ENCODE measurements around the gene MTF1. TPM values are rescaled to one million over a fixed set of nuclear protein-coding genes. Genes with fewer than 3 reads are reported as not detected.

Gene MTF1
- total RNA-seq, 6 experiments from 2014 or later = 20.2 to 24.4 (median 22.2) TPM

- TF ChIP-seq, protein P1, sequence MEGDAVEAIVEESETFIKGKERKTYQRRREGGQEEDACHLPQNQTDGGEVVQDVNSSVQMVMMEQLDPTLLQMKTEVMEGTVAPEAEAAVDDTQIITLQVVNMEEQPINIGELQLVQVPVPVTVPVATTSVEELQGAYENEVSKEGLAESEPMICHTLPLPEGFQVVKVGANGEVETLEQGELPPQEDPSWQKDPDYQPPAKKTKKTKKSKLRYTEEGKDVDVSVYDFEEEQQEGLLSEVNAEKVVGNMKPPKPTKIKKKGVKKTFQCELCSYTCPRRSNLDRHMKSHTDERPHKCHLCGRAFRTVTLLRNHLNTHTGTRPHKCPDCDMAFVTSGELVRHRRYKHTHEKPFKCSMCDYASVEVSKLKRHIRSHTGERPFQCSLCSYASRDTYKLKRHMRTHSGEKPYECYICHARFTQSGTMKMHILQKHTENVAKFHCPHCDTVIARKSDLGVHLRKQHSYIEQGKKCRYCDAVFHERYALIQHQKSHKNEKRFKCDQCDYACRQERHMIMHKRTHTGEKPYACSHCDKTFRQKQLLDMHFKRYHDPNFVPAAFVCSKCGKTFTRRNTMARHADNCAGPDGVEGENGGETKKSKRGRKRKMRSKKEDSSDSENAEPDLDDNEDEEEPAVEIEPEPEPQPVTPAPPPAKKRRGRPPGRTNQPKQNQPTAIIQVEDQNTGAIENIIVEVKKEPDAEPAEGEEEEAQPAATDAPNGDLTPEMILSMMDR (IDR thresholded peaks at IDR 0.05) = no peak
- Mint-ChIP-seq H3K27ac (no peak within 1 kb of the TSS), H3K4me1 (ENCODE audit: low read depth) (0 out of 2 replicates have a peak, but pooled peaks cover 5% of the 10 kb centered on the region), H3K27me3 (ENCODE audit: insufficient read depth) (peaks cover 32% of the 10 kb centered on the region), H3K4me3 (no peak within 1 kb of the TSS), H3K36me3 (ENCODE audit: low read depth) (no peaks in the 10 kb centered on the region), H3K9me3 (no peaks in the 10 kb centered on the region)
- DNase-seq = no peak
These were observed 94.4 kb downstream of the MTF1 start, which contains the start of gene EPHA10 for GRCh38 chr1:37764888-37765441. TSS of gene EPHA10 (minus strand) at chr1:37765120. CDS start at chr1:37765066, 54 bp downstream.

GRCh38 chr1:37764414-37764825 lies 95.0 kb downstream of the MTF1 start:
- DNase-seq = no peak
- Mint-ChIP-seq H3K27ac (no peak overlapping the region), H3K4me3 (no peak overlapping the region), H3K36me3 (ENCODE audit: low read depth) (no peaks in the 10 kb centered on the region), H3K27me3 (ENCODE audit: insufficient read depth) (peaks cover 32% of the 10 kb centered on the region), H3K4me1 (ENCODE audit: low read depth) (0 out of 2 replicates have a peak, but pooled peaks cover 5% of the 10 kb centered on the region), H3K9me3 (no peaks in the 10 kb centered on the region)
- TF ChIP-seq, protein P1 (IDR thresholded peaks at IDR 0.05) = no peak

DNA sequence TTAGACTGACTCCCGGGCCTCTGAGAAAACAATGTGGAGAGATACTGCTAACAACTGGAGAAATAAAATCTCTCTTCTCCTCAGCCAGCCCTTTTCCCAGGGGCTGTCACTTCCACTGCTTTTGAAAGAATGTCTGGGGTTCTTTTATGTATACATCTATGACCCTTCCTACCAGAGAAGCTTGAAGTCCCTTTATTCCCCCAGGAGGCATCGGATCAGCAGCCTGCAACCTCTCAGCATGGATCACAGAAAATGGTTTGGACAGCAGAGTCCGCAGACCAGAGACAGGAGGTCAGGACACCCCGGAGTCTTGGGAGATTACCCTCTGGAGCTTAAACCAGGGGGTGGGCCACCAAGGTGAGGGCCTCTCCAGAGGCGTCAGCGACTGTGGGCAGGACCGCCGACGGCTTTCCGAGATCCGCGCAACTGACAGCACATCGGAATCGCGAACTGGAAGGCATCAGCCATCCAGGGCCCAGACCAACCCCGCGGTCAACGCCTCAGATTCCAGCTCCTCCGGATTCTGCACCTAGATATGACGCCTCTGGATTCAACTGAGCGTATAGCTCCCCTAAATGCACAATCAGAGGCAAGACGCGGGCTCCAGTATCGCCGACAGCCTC lies 95.5 kb downstream of the MTF1 start:
- Mint-ChIP-seq H3K4me3 (no peak overlapping the region), H3K9me3 (no peaks in the 10 kb centered on the region), H3K27me3 (ENCODE audit: insufficient read depth) (peaks cover 30% of the 10 kb centered on the region), H3K36me3 (ENCODE audit: low read depth) (no peaks in the 10 kb centered on the region), H3K27ac (no peak overlapping the region), H3K4me1 (ENCODE audit: low read depth) (0 out of 2 replicates have a peak, but pooled peaks cover 5% of the 10 kb centered on the region)
- DNase-seq = no peak
- TF ChIP-seq, protein P1 (IDR thresholded peaks at IDR 0.05) = no peak

- Mint-ChIP-seq H3K27me3 (ENCODE audit: insufficient read depth) (peaks cover 25% of the 10 kb centered on the region), H3K36me3 (ENCODE audit: low read depth) (no peaks in the 10 kb centered on the region), H3K9me3 (no peaks in the 10 kb centered on the region), H3K4me3 (no peak overlapping the region), H3K27ac (no peak overlapping the region), H3K4me1 (ENCODE audit: low read depth) (0 out of 2 replicates have a peak, but pooled peaks cover 5% of the 10 kb centered on the region)
- TF ChIP-seq, protein P1 (IDR thresholded peaks at IDR 0.05) = no peak
- no peak for DNase-seq
These were observed 96.9 kb downstream of the MTF1 start for GRCh38 chr1:37762516-37762915.

- no peak for DNase-seq
- Mint-ChIP-seq H3K4me1 (ENCODE audit: low read depth) (0 out of 2 replicates have a peak, but pooled peaks cover 5% of the 10 kb centered on the region), H3K27me3 (ENCODE audit: insufficient read depth) (peaks cover 23% of the 10 kb centered on the region), H3K36me3 (ENCODE audit: low read depth) (no peaks in the 10 kb centered on the region), H3K4me3 (no peak overlapping the region), H3K27ac (no peak overlapping the region), H3K9me3 (no peaks in the 10 kb centered on the region)
- TF ChIP-seq, protein P1 (IDR thresholded peaks at IDR 0.05) = no peak
These were observed 97.8 kb downstream of the MTF1 start for GRCh38 chr1:37761416-37762095.

Other genes starting within 250 kb of the MTF1 start
- not detected for gene RSPO1, start 224.7 kb downstream of the MTF1 start, total RNA-seq (2021; fragmentation: NEBNext Ultra II Directional; extraction: Animal tissue kit (Norgen Biotek cat#: 25700))
- gene CDCA8, start 167.1 kb downstream of the MTF1 start, total RNA-seq (2021; fragmentation: NEBNext Ultra II Directional; extraction: Animal tissue kit (Norgen Biotek cat#: 25700)) = 10 to 100 TPM; 20.3 to 44.3 (median 41.3) TPM
- gene EPHA10, start 94.5 kb downstream of the MTF1 start, total RNA-seq (2021; fragmentation: NEBNext Ultra II Directional; extraction: Animal tissue kit (Norgen Biotek cat#: 25700)) = not detected
- 10 to 100 TPM in 3 of 6 experiments, 1 to 10 TPM in 3; 9.5 to 11.1 (median 9.9) TPM for gene MANEAL, start 65.7 kb downstream of the MTF1 start, total RNA-seq (2021; fragmentation: NEBNext Ultra II Directional; extraction: Animal tissue kit (Norgen Biotek cat#: 25700))
- gene C1orf122, start 51.8 kb downstream of the MTF1 start, total RNA-seq (2021; fragmentation: NEBNext Ultra II Directional; extraction: Animal tissue kit (Norgen Biotek cat#: 25700)) = 10 to 100 TPM; 60.6 to 97.1 (median 68.2) TPM
- gene YRDC, start 51.4 kb downstream of the MTF1 start, total RNA-seq (2021; fragmentation: NEBNext Ultra II Directional; extraction: Animal tissue kit (Norgen Biotek cat#: 25700)) = 10 to 100 TPM; 17.5 to 22.7 (median 20.4) TPM
- 10 to 100 TPM in 4 of 6 experiments, 1 to 10 TPM in 2; 9.6 to 16.0 (median 12.7) TPM for gene INPP5B, start 87.5 kb upstream of the MTF1 start, total RNA-seq (2021; fragmentation: NEBNext Ultra II Directional; extraction: Animal tissue kit (Norgen Biotek cat#: 25700))
- gene SF3A3, start 130.4 kb upstream of the MTF1 start, total RNA-seq (2021; fragmentation: NEBNext Ultra II Directional; extraction: Animal tissue kit (Norgen Biotek cat#: 25700)) = 10 to 100 TPM; 71.6 to 91.6 (median 81.3) TPM
- 10 to 100 TPM; 29.4 to 40.9 (median 33.2) TPM for gene FHL3, start 145.9 kb upstream of the MTF1 start, total RNA-seq (2021; fragmentation: NEBNext Ultra II Directional; extraction: Animal tissue kit (Norgen Biotek cat#: 25700))
- 10 to 100 TPM; 41.4 to 57.1 (median 49.2) TPM for gene UTP11, start 153.1 kb upstream of the MTF1 start, total RNA-seq (2021; fragmentation: NEBNext Ultra II Directional; extraction: Animal tissue kit (Norgen Biotek cat#: 25700))
- under 1 TPM in 1 of 6 experiments, not detected in 5; 0.11 TPM for gene POU3F1, start 187.2 kb upstream of the MTF1 start, total RNA-seq (2021; fragmentation: NEBNext Ultra II Directional; extraction: Animal tissue kit (Norgen Biotek cat#: 25700))

Data from HFFc6 (cell line).